Prostate gland (tissue), 2 donors: ENCODE data around the gene FAHD2A. TPM values are rescaled to one million over a fixed set of nuclear protein-coding genes. Genes with fewer than 3 reads are reported as not detected.

ENCODE experiments used
- DNase-seq: peaks from one replicate; pipeline ENCODE4 v3.0.0-alpha.2; 2019; ENCODE audit warnings: low spot score
- H3K27ac ChIP-seq, 2 donors: fragments of 200-600 bp; sonication (generic); 2 replicates each; pipeline ENCODE4 v1.5.1; 2017 to 2019
- H3K27me3 ChIP-seq: fragments of 200-600 bp; sonication (generic); replicated peaks from 2 replicates; pipeline ENCODE4 v1.5.1; 2019; ENCODE audit not compliant: insufficient read depth
- H3K36me3 ChIP-seq, 2 donors: fragments of 200-600 bp; sonication (generic); 1 replicate in 1 of 2; 2 replicates in 1 of 2; pipeline versions ENCODE4 v1.5.1 to v1.8.1; 2017 to 2019
- H3K4me1 ChIP-seq: fragments of 200-600 bp; sonication (generic); replicated peaks from 2 replicates; pipeline ENCODE4 v1.5.1; 2019
- H3K4me3 ChIP-seq, 2 donors: fragments of 200-600 bp; sonication (generic); 2 replicates each; pipeline ENCODE4 v1.5.1; 2017 to 2019
- H3K9me3 ChIP-seq: fragments of 200-600 bp; sonication (generic); 2 replicates; pipeline ENCODE4 v1.5.1; 2017
- POLR2A ChIP-seq: fragments of 450-650 bp; IDR thresholded peaks from one replicate; pipeline ENCODE4 v1.6.1; 2016; ENCODE audit warnings: antibody characterized with exemption, mild to moderate bottlenecking
- POLR2AphosphoS5 ChIP-seq: sonication (generic); formaldehyde crosslinking; IDR thresholded peaks from one replicate; pipeline ENCODE4 v1.6.1; 2017; ENCODE audit warnings: antibody characterized with exemption
- WGBS: methylation state at CpG from one replicate; pipeline ENCODE4 v1.1.5; 2018; 5-methylcytosine and 5-hydroxymethylcytosine counted together
- intact Hi-C: fragments of 100-400 bp; cut with DNase I; formaldehyde crosslinking; loops from one replicate; pipeline ENCODE4 v1.14.2; 2022
- total RNA-seq, 2 donors: library from RNA; depleted of rRNA; stranded (reverse); fragments of >200 nt; gene quantifications; one replicate each; pipeline ENCODE4 v1.1.0, GENCODE V29; 2016
- TF ChIP-seq, protein P1 (sequence below), 4 experiments: fragments of 200-600 bp in 2 of 4; fragments of 450-650 bp in 2 of 4; sonication (generic) in 2 of 4; IDR thresholded peaks; 1 replicate in 3 of 4; 2 replicates in 1 of 4; pipeline ENCODE4 v1.5.1; 2016 to 2019; ENCODE audit warnings: antibody characterized with exemption in 4 of 4, mild to moderate bottlenecking in 2 of 4, moderate library complexity in 2 of 4

The FAHD2A gene
- total RNA-seq, 2 donors from 2014 or later, result 15.3 to 27.9 TPM

DNA sequence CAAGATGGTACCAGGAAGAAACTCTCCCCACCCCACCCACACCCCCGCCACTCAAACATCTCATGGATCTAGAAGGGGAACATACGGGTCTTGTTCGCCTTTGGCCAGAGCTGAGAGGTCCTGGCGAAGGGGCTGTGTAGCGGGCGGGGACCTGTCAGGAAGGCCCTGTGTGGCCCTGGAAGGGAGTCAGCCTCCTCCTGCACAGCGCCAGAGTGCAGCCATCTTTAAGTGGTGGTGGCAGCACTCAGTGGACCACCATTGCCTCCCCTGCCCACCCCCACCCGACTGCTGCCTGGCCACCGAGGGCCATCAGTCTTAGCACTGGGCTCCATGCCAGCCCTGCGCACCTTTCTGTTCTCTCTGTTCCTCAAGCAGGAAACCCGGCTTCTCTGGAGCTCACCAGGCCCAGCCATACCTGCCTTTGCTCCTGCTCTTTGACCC is 11.6 kb upstream of the FAHD2A start:
- 89% methylated on average over 11 of the region's 11 CpGs for WGBS
- H3K9me3 ChIP-seq, result no peaks in the 10 kb centered on the region
- H3K36me3 ChIP-seq, result no peaks in the 10 kb centered on the region
- H3K27ac ChIP-seq, result no peak overlapping the region
- TF ChIP-seq POLR2A, result no peak
- TF ChIP-seq, protein P1, sequence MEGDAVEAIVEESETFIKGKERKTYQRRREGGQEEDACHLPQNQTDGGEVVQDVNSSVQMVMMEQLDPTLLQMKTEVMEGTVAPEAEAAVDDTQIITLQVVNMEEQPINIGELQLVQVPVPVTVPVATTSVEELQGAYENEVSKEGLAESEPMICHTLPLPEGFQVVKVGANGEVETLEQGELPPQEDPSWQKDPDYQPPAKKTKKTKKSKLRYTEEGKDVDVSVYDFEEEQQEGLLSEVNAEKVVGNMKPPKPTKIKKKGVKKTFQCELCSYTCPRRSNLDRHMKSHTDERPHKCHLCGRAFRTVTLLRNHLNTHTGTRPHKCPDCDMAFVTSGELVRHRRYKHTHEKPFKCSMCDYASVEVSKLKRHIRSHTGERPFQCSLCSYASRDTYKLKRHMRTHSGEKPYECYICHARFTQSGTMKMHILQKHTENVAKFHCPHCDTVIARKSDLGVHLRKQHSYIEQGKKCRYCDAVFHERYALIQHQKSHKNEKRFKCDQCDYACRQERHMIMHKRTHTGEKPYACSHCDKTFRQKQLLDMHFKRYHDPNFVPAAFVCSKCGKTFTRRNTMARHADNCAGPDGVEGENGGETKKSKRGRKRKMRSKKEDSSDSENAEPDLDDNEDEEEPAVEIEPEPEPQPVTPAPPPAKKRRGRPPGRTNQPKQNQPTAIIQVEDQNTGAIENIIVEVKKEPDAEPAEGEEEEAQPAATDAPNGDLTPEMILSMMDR (IDR thresholded peaks at IDR 0.05), result no peak
- TF ChIP-seq POLR2AphosphoS5, result no peak
- H3K4me1 ChIP-seq, result no peaks in the 10 kb centered on the region
- no peaks in the 10 kb centered on the region for H3K27me3 ChIP-seq
- no peak for DNase-seq
- intact Hi-C loops, result no loop called here
- H3K4me3 ChIP-seq, result no peak overlapping the region

DNA sequence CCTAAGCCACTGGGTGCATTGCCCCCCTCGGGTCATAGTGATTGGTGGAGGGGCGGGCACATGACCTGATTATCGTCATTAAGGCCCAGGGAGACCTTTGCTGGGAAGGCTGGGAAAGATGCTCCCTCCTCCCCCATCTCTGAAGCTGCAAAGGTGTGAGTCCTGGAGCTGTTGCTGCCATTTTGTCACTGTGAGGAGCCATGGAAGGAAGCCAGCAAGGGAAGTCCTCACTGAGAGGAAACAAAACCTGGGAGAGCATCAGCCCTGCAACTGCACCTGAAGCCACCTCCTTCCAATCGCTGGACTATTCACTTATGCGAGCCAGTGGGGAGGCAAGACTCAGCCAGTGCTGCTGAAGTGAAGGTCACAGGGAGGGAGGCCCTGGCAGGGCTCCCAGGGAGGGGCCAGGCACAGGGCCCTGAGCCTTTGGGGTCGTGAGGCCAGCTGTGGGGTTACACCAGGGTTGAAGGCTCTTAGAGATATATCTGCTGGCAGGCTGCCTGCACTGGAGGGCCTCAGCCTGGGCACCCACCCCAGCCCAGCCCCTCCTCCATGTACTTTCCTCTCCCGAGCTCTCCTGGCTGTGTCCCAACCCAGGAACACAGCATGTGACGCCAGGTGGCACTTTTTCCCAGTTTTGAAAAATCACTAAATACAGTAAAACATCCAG is 10.7 kb upstream of the FAHD2A start:
- WGBS, result 60% methylated on average over 8 of the region's 8 CpGs
- TF ChIP-seq, protein P1 (IDR thresholded peaks at IDR 0.05), result no peak
- no peak for TF ChIP-seq POLR2A
- TF ChIP-seq POLR2AphosphoS5, result no peak
- Histone ChIP-seq H3K36me3 (no peaks in the 10 kb centered on the region), H3K4me3 (no peak overlapping the region), H3K9me3 (no peaks in the 10 kb centered on the region), H3K27me3 (no peaks in the 10 kb centered on the region), H3K27ac (no peak overlapping the region), H3K4me1 (no peaks in the 10 kb centered on the region)
- no peak for DNase-seq
- intact Hi-C loops, result no loop called here

- no peak for TF ChIP-seq POLR2A
- TF ChIP-seq, protein P1 (IDR thresholded peaks at IDR 0.05), result no peak
- no peak for TF ChIP-seq POLR2AphosphoS5
- intact Hi-C loops, result no loop called here
- no peaks in the 10 kb centered on the region for H3K9me3 ChIP-seq
- H3K4me3 ChIP-seq, result no peak overlapping the region
- H3K4me1 ChIP-seq, result no peaks in the 10 kb centered on the region
- no peaks in the 10 kb centered on the region for H3K36me3 ChIP-seq
- H3K27me3 ChIP-seq, result no peaks in the 10 kb centered on the region
- H3K27ac ChIP-seq, result no peak overlapping the region
- no peak for DNase-seq
- 82% methylated on average over 6 of the region's 6 CpGs for WGBS
These were observed 10.2 kb upstream of the FAHD2A start for GRCh38 chr2:95392320-95392719.

DNA sequence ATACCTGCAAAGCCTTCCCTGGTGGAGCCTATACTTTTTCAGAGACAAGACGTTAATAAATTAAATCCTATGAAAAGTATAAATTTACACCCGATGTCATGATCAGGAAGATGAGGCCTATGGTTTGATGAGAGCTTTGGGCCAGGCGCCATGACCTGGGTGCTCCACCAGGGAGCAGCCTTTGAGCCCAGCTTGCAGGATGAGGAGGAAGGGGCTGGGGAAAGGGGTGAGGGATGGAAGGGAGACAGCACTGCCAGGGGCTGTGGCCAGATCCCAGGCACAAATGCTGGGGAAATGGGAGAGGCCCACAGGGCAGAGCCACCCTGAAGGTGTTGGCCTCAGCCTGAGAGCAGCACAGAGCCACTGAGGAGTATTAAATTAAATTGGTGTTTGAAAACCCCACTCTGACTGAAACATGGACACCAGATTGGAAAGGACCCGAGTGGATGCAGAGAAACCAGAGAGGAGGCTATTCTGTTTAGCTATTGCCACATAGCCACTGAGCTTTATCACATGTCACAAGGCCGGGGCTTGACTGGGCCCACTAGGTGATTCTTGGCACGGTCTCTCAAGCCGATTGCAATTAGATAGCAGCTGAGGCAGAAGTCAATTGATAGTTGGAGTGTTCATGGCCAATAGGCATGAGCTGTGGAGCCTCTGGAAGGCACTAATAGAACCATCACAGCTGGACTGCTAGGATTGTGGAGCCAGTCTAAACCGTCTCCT is 9.6 kb upstream of the FAHD2A start:
- TF ChIP-seq, protein P1 (IDR thresholded peaks at IDR 0.05), result no peak
- TF ChIP-seq POLR2A (no peak), POLR2AphosphoS5 (no peak)
- H3K4me1 ChIP-seq, result no peaks in the 10 kb centered on the region
- intact Hi-C loops, result no loop called here
- no peaks in the 10 kb centered on the region for H3K27me3 ChIP-seq
- H3K9me3 ChIP-seq, result no peaks in the 10 kb centered on the region
- WGBS, result 88% methylated on average over 8 of the region's 8 CpGs
- no peaks in the 10 kb centered on the region for H3K36me3 ChIP-seq
- no peak overlapping the region for H3K27ac ChIP-seq
- no peak for DNase-seq
- no peak overlapping the region for H3K4me3 ChIP-seq

DNA sequence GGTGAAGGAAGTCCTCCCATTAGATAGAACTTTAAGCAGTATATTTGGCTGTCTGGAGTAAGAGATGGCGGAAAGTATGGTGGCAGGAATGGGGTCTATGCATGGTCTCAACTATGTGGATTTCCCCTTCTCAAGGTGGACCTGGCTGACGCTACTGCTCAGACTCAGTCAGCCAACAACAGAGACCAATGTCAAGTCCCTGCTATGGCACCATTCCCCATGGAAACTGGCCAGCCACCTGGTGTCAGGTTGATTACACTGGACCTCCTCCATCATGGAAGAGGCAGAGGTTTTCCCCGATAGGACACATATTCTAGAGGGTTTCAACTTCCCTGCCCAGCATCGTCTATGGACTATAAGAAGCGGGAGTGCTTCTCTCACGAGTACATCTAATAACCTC is 8.6 kb upstream of the FAHD2A start:
- 94% methylated on average over 6 of the region's 6 CpGs for WGBS
- H3K4me1 ChIP-seq, result no peaks in the 10 kb centered on the region
- no peak overlapping the region for H3K4me3 ChIP-seq
- no peak overlapping the region for H3K27ac ChIP-seq
- no peaks in the 10 kb centered on the region for H3K27me3 ChIP-seq
- DNase-seq, result no peak
- no peaks in the 10 kb centered on the region for H3K9me3 ChIP-seq
- no peaks in the 10 kb centered on the region for H3K36me3 ChIP-seq
- TF ChIP-seq, protein P1 (IDR thresholded peaks at IDR 0.05), result no peak
- TF ChIP-seq POLR2AphosphoS5, result no peak
- no peak for TF ChIP-seq POLR2A
- intact Hi-C loops, result no loop called here
